HepG2 (cell line): ENCODE data around the gene CUL7. TPM values are rescaled to one million over a fixed set of nuclear protein-coding genes. Genes with fewer than 3 reads are reported as not detected.

Source experiments
- ATAD3A ChIP-seq: sonication (generic); formaldehyde crosslinking; IDR thresholded peaks from 2 replicates; pipeline ENCODE4 v1.4.0; 2020; ENCODE audit warnings: missing genetic modification reagents
- CEBPG ChIP-seq: IDR thresholded peaks from 2 replicates; pipeline ENCODE4 v1.6.1; 2016
- MTA1 ChIP-seq: sonication (generic); formaldehyde crosslinking; IDR thresholded peaks from 2 replicates; pipeline ENCODE4 v1.4.0; 2020; ENCODE audit warnings: missing genetic modification reagents, mild to moderate bottlenecking, borderline replicate concordance
- PLSCR1 ChIP-seq: sonication (generic); formaldehyde crosslinking; IDR thresholded peaks from 2 replicates; pipeline ENCODE4 v1.5.0; 2020; ENCODE audit warnings: missing genetic modification reagents, mild to moderate bottlenecking, borderline replicate concordance
- SKI ChIP-seq: fragments of 450-650 bp; IDR thresholded peaks from one replicate; pipeline ENCODE4 v1.6.1; 2018; ENCODE audit warnings: mild to moderate bottlenecking; ENCODE audit not compliant: partially characterized antibody
- SNAPC5 ChIP-seq: sonication (generic); formaldehyde crosslinking; IDR thresholded peaks from 2 replicates; pipeline ENCODE4 v1.8.1; 2023; ENCODE audit warnings: mild to moderate bottlenecking, missing genetic modification reagents, borderline replicate concordance
- SOX13 ChIP-seq, 3 experiments: fragments of 450-650 bp in 1 of 3; sonication (generic) in 1 of 3; formaldehyde crosslinking in 1 of 3; IDR thresholded peaks in 2 of 3; conservative IDR thresholded peaks in 1 of 3; 2 replicates each; pipeline versions ENCODE4 v1.5.0 to v1.6.1; 2016 to 2020; ENCODE audit warnings: antibody characterized with exemption in 1 of 3, mild to moderate bottlenecking in 1 of 3, missing compliant biosample characterization in 1 of 3, missing genetic modification reagents in 1 of 3, moderate library complexity in 1 of 3
- TEAD2 ChIP-seq: sonication (generic); formaldehyde crosslinking; IDR thresholded peaks from 2 replicates; pipeline ENCODE4 v1.9.0; 2021; ENCODE audit warnings: missing genetic modification reagents
- TEAD3 ChIP-seq: optimal IDR thresholded peaks from 2 replicates; pipeline ENCODE3; 2016; ENCODE audit warnings: borderline replicate concordance
- ZKSCAN8 ChIP-seq: IDR thresholded peaks from 2 replicates; pipeline ENCODE4 v1.6.1; 2016; ENCODE audit warnings: borderline replicate concordance, missing genetic modification reagents, missing compliant biosample characterization
- ZNF101 ChIP-seq: sonication (generic); formaldehyde crosslinking; IDR thresholded peaks from 2 replicates; pipeline ENCODE4 v1.4.0; 2020; ENCODE audit warnings: mild to moderate bottlenecking, low read depth, missing genetic modification reagents, borderline replicate concordance
- ZNF543 ChIP-seq: sonication (generic); formaldehyde crosslinking; IDR thresholded peaks from 2 replicates; pipeline ENCODE4 v1.4.0; 2020; ENCODE audit warnings: mild to moderate bottlenecking, missing genetic modification reagents
- ZNF549 ChIP-seq: sonication (generic); formaldehyde crosslinking; IDR thresholded peaks from 2 replicates; pipeline ENCODE4 v1.5.0; 2020; ENCODE audit warnings: missing genetic modification reagents
- ZNF775 ChIP-seq: sonication (generic); formaldehyde crosslinking; IDR thresholded peaks from 2 replicates; pipeline ENCODE4 v1.4.0; 2020; ENCODE audit warnings: missing genetic modification reagents, mild to moderate bottlenecking, moderate library complexity, borderline replicate concordance
- ZNF816 ChIP-seq: sonication (generic); formaldehyde crosslinking; IDR thresholded peaks from 2 replicates; pipeline ENCODE4 v1.8.0; 2022; ENCODE audit warnings: missing genetic modification reagents, mild to moderate bottlenecking, borderline replicate concordance
- ZSCAN22 ChIP-seq: sonication (generic); formaldehyde crosslinking; IDR thresholded peaks from 2 replicates; pipeline ENCODE4 v1.4.0; 2020; ENCODE audit warnings: mild to moderate bottlenecking, missing genetic modification reagents
- ZUFSP ChIP-seq: sonication (generic); formaldehyde crosslinking; IDR thresholded peaks from 2 replicates; pipeline ENCODE4 v1.9.0; 2021; ENCODE audit warnings: missing genetic modification reagents, mild to moderate bottlenecking, borderline replicate concordance
- polyA plus RNA-seq, 8 experiments: library from polyadenylated mRNA; depleted of rRNA in 3 of 8; stranded (reverse) in 7 of 8; unstranded in 1 of 8; fragments of >200 nt; fragmentation: Illumina TruSeq in 4 of 8; extraction: Trizol in 4 of 8; gene quantifications; 2 replicates each; pipeline versions ENCODE4 v1.2.1 to v1.2.3, GENCODE V29; 2011 to 2016; ENCODE audit warnings: low read depth in 4 of 8, missing spikeins in 1 of 8, mixed read lengths in 1 of 8; ENCODE audit not compliant: insufficient read depth in 1 of 8
- total RNA-seq, 5 experiments: library from RNA; depleted of rRNA; stranded (reverse); fragments of >200 nt; fragmentation: Illumina TruSeq; extraction: Trizol; gene quantifications; 2 replicates each; pipeline ENCODE4 v1.2.3, GENCODE V29; 2016; ENCODE audit warnings: low read depth in 1 of 5
- TF ChIP-seq, protein P1 (sequence below): sonication (generic); formaldehyde crosslinking; IDR thresholded peaks from 2 replicates; pipeline ENCODE4 v1.4.0; 2020; ENCODE audit warnings: missing genetic modification reagents

Gene CUL7
- total and polyA plus RNA-seq, 2 of the 13 experiments (the other 11 are each of a cell fraction or from before 2014, with no cell fraction given): 32.0 to 60.7 TPM

DNA sequence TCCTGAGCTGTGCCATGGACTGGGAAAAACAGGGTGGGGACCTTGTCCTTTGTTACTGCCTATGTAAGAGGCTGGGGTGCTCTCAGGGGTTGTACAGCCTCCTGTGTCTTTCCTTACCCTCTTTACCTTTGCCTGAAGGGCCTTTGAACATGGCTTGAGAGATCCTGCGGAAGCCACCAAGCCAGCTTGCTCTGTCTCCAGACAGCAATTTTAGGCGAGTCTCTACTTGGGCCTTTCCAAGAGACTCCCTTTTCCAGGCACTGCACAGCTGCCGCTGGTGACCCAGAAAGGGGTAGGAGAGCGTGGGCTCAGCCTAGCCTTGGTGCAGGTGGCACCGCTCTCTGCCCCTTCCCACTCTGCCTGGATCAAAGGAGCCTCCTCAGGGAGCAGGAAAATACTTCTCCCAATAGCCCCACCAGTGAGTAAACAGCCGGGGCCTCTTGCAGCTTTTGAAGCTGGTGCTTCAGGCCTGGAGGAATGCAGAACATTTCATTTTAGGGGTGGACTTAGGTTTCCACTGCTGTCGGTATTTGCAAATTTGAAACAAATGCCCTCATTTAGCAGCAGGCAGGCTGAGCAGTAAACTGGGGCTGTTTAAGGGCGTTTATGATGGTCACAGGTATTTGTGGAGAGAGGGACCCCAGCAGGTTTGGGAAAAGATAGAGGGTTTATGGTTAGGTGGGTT is 36.4 kb upstream of the CUL7 start (continued):
- TF ChIP-seq, protein P1, sequence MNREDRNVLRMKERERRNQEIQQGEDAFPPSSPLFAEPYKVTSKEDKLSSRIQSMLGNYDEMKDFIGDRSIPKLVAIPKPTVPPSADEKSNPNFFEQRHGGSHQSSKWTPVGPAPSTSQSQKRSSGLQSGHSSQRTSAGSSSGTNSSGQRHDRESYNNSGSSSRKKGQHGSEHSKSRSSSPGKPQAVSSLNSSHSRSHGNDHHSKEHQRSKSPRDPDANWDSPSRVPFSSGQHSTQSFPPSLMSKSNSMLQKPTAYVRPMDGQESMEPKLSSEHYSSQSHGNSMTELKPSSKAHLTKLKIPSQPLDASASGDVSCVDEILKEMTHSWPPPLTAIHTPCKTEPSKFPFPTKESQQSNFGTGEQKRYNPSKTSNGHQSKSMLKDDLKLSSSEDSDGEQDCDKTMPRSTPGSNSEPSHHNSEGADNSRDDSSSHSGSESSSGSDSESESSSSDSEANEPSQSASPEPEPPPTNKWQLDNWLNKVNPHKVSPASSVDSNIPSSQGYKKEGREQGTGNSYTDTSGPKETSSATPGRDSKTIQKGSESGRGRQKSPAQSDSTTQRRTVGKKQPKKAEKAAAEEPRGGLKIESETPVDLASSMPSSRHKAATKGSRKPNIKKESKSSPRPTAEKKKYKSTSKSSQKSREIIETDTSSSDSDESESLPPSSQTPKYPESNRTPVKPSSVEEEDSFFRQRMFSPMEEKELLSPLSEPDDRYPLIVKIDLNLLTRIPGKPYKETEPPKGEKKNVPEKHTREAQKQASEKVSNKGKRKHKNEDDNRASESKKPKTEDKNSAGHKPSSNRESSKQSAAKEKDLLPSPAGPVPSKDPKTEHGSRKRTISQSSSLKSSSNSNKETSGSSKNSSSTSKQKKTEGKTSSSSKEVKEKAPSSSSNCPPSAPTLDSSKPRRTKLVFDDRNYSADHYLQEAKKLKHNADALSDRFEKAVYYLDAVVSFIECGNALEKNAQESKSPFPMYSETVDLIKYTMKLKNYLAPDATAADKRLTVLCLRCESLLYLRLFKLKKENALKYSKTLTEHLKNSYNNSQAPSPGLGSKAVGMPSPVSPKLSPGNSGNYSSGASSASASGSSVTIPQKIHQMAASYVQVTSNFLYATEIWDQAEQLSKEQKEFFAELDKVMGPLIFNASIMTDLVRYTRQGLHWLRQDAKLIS (CRISPR knock-in tag): no peak
- TF ChIP-seq ZNF816 (CRISPR knock-in tag): no peak; the same call in 1 of the 2 replicates
- TF ChIP-seq SOX13 (IDR thresholded peaks at IDR 0.05): peak; percentile 73
- TF ChIP-seq SOX13 (CRISPR knock-in tag; conservative IDR thresholded peaks at IDR 0.05 in 1 of 2, IDR thresholded peaks at IDR 0.05 in 1 of 2): peak in 1 of 2 experiments; percentile 84; a peak in 2 of 4 replicates
- no peak for TF ChIP-seq SNAPC5
- TF ChIP-seq ZNF101 (CRISPR knock-in tag): no peak
- no peak for TF ChIP-seq ATAD3A
- no peak for TF ChIP-seq ZSCAN22 (CRISPR knock-in tag)
- peak; percentile 98 for TF ChIP-seq TEAD3 (CRISPR knock-in tag)
- TF ChIP-seq ZNF543 (CRISPR knock-in tag): no peak; the same call in 1 of the 2 replicates
- no peak for TF ChIP-seq TEAD2 (CRISPR knock-in tag)
- TF ChIP-seq MTA1: peak; percentile 81; the same call in 1 of the 2 replicates
- TF ChIP-seq PLSCR1 (CRISPR knock-in tag): no peak
- TF ChIP-seq ZUFSP: no peak
- TF ChIP-seq ZKSCAN8 (CRISPR knock-in tag): peak; percentile 62; the same call in 1 of the 2 replicates
- TF ChIP-seq SKI: peak; percentile 47
- TF ChIP-seq ZNF549 (CRISPR knock-in tag): no peak
- peak; percentile 30; the same call in 1 of the 2 replicates for TF ChIP-seq CEBPG (CRISPR knock-in tag)
- TF ChIP-seq ZNF775: no peak
